H1 (cell line): ENCODE measurements around the gene IQCF6. TPM values are rescaled to one million over a fixed set of nuclear protein-coding genes. Genes with fewer than 3 reads are reported as not detected.

Source experiments
- CTCF ChIA-PET: fragments of 300-600 bp; sonication (Branson Sonifier 250); formaldehyde crosslinking; loops from one replicate; lab custom pipeline; 2021; ENCODE audit not compliant: partially characterized antibody; lab: Charles Lee
- POLR2A ChIA-PET: fragments of 300-600 bp; sonication (Branson Sonifier 250); formaldehyde crosslinking; loops from one replicate; lab custom pipeline; 2021; ENCODE audit warnings: inconsistent platforms; ENCODE audit not compliant: partially characterized antibody; lab: Charles Lee
- DNase-seq, 2 experiments: peaks; one replicate each; pipeline versions ENCODE4 v3.0.0 to v3.0.0-alpha.2; 2010 to 2022; ENCODE audit warnings: low spot score in 2 of 2, low read depth in 1 of 2, mixed read lengths in 1 of 2
- FAIRE-seq: peaks from 2 replicates; lab custom pipeline; 2011; peaks lifted over from hg19 to GRCh38; lab: Jason Lieb, UNC
- H2AFZ ChIP-seq: 2 replicates; pipeline ENCODE4 v1.8.1; 2012; ENCODE audit warnings: low read length, inconsistent platforms
- H2AK5ac ChIP-seq: 2 replicates; pipeline ENCODE4 v1.6.1; 2013; ENCODE audit warnings: low read depth, low read length
- H2BK120ac ChIP-seq: replicated peaks from 2 replicates; pipeline ENCODE3; 2013; ENCODE audit warnings: low read depth, low read length, inconsistent platforms
- H2BK12ac ChIP-seq: 2 replicates; pipeline ENCODE4 v1.6.1; 2013; ENCODE audit warnings: low read depth, low read length
- H2BK15ac ChIP-seq: 2 replicates; pipeline ENCODE4 v1.6.1; 2013; ENCODE audit warnings: low read length
- H2BK20ac ChIP-seq: 2 replicates; pipeline ENCODE4 v1.6.1; 2013; ENCODE audit warnings: low read length
- H2BK5ac ChIP-seq: 2 replicates; pipeline ENCODE4 v1.6.1; 2013; ENCODE audit warnings: low read depth, low read length
- H3K14ac ChIP-seq: 2 replicates; pipeline ENCODE4 v1.6.1; 2013; ENCODE audit warnings: inconsistent platforms; ENCODE audit not compliant: insufficient read length
- H3K18ac ChIP-seq: 2 replicates; pipeline ENCODE4 v1.6.1; 2013; ENCODE audit warnings: low read length; ENCODE audit errors: extremely low read depth
- H3K23ac ChIP-seq: 2 replicates; pipeline ENCODE4 v1.6.1; 2013; ENCODE audit warnings: inconsistent platforms; ENCODE audit not compliant: insufficient read length
- H3K23me2 ChIP-seq: 2 replicates; pipeline ENCODE4 v1.6.1; 2013; ENCODE audit warnings: low read depth, low read length
- H3K27ac ChIP-seq: 2 replicates; pipeline ENCODE4 v1.6.1; 2011; ENCODE audit warnings: low read depth, low read length, inconsistent platforms
- H3K27me3 ChIP-seq, 4 experiments: replicated peaks in 1 of 4; 1 replicate in 1 of 4; 2 replicates in 3 of 4; pipeline versions ENCODE4 v1.6.1 to v1.8.1; 2011 to 2013; ENCODE audit warnings: low read length in 3 of 4, mild to moderate bottlenecking in 3 of 4, inconsistent platforms in 2 of 4, mixed read lengths in 2 of 4, moderate library complexity in 1 of 4; ENCODE audit not compliant: control insufficient read depth in 3 of 4, insufficient read depth in 3 of 4; ENCODE audit errors: extremely low read depth in 1 of 4
- H3K36me3 ChIP-seq, 4 experiments: 2 replicates each; pipeline versions ENCODE4 v1.6.1 to v1.8.1; 2011 to 2013; ENCODE audit warnings: mild to moderate bottlenecking in 4 of 4, low read length in 3 of 4, moderate library complexity in 2 of 4, control low read depth in 1 of 4, inconsistent platforms in 1 of 4; ENCODE audit not compliant: insufficient read depth in 4 of 4, control insufficient read depth in 2 of 4
- H3K4ac ChIP-seq: replicated peaks from 2 replicates; pipeline ENCODE3; 2013; ENCODE audit warnings: low read length, low read depth, mixed read lengths, inconsistent platforms; ENCODE audit not compliant: insufficient read length
- H3K4me1 ChIP-seq, 4 experiments: replicated peaks in 1 of 4; 1 replicate in 1 of 4; 2 replicates in 3 of 4; pipeline versions ENCODE4 v1.6.1 to v1.8.1; 2011 to 2013; ENCODE audit warnings: low read length in 3 of 4, inconsistent platforms in 2 of 4, mixed read lengths in 1 of 4; ENCODE audit not compliant: insufficient read depth in 4 of 4, control insufficient read depth in 3 of 4
- H3K4me2 ChIP-seq, 2 experiments: 2 replicates each; pipeline versions ENCODE4 v1.6.1 to v1.8.1; 2011 to 2013; ENCODE audit warnings: low read depth in 2 of 2, low read length in 2 of 2, control low read depth in 1 of 2, inconsistent platforms in 1 of 2, mild to moderate bottlenecking in 1 of 2; ENCODE audit not compliant: insufficient read depth in 1 of 2
- H3K4me3 ChIP-seq, 4 experiments: fragments of 200-600, 300-600 bp in 1 of 4; sonication (generic), shearing (Covaris generic), sonication (Bioruptor Twin) in 1 of 4; 2 replicates each; pipeline versions ENCODE4 v1.5.1 to v1.8.1; 2011 to 2016; ENCODE audit warnings: low read length in 4 of 4, low read depth in 3 of 4, control low read depth in 2 of 4, inconsistent platforms in 2 of 4, mild to moderate bottlenecking in 2 of 4, mixed read lengths in 1 of 4, moderate library complexity in 1 of 4; ENCODE audit not compliant: insufficient read depth in 2 of 4; ENCODE audit errors: extremely low read depth in 1 of 4
- H3K56ac ChIP-seq: replicated peaks from 2 replicates; pipeline ENCODE3; 2013; ENCODE audit warnings: low read depth, mild to moderate bottlenecking, mixed read lengths, low read length, inconsistent platforms; ENCODE audit not compliant: insufficient read length
- H3K79me1 ChIP-seq: 2 replicates; pipeline ENCODE4 v1.6.1; 2013; ENCODE audit warnings: low read depth, low read length, control low read depth
- H3K79me2 ChIP-seq, 2 experiments: 2 replicates each; pipeline versions ENCODE4 v1.6.1 to v1.8.1; 2012 to 2013; ENCODE audit warnings: low read length in 2 of 2, mild to moderate bottlenecking in 2 of 2, inconsistent platforms in 1 of 2; ENCODE audit not compliant: insufficient read depth in 2 of 2, control insufficient read depth in 1 of 2
- H3K9ac ChIP-seq, 4 experiments: replicated peaks in 1 of 4; 1 replicate in 1 of 4; 2 replicates in 3 of 4; pipeline versions ENCODE4 v1.6.1 to v1.8.1; 2011 to 2013; ENCODE audit warnings: low read depth in 3 of 4, low read length in 3 of 4, control low read depth in 2 of 4, mild to moderate bottlenecking in 2 of 4, moderate library complexity in 2 of 4, inconsistent platforms in 1 of 4; ENCODE audit errors: extremely low read depth in 1 of 4
- H3K9me3 ChIP-seq, 2 experiments: 2 replicates each; pipeline versions ENCODE4 v1.6.1 to v1.8.1; 2012 to 2013; ENCODE audit warnings: mild to moderate bottlenecking in 2 of 2, moderate library complexity in 2 of 2, control low read depth in 1 of 2, inconsistent platforms in 1 of 2, low read depth in 1 of 2, low read length in 1 of 2, mixed read lengths in 1 of 2; ENCODE audit not compliant: insufficient read depth in 2 of 2
- H4K20me1 ChIP-seq, 2 experiments: replicated peaks in 1 of 2; 2 replicates each; pipeline versions ENCODE3 to v1.8.1; 2011 to 2013; ENCODE audit warnings: inconsistent platforms in 2 of 2, low read length in 2 of 2, mild to moderate bottlenecking in 1 of 2; ENCODE audit not compliant: insufficient read depth in 2 of 2, control insufficient read depth in 1 of 2
- H4K5ac ChIP-seq: 2 replicates; pipeline ENCODE4 v1.6.1; 2013; ENCODE audit warnings: low read length, low read depth, mixed read lengths, inconsistent platforms; ENCODE audit not compliant: insufficient read length
- H4K8ac ChIP-seq: 2 replicates; pipeline ENCODE4 v1.8.0; 2013; ENCODE audit warnings: mild to moderate bottlenecking, moderate library complexity, low read length, inconsistent platforms; ENCODE audit not compliant: insufficient read depth; ENCODE audit errors: extremely low read depth
- H4K91ac ChIP-seq: replicated peaks from 2 replicates; pipeline ENCODE3; 2013; ENCODE audit warnings: low read length, mixed read lengths, inconsistent platforms; ENCODE audit not compliant: insufficient read length
- FOSL1 ChIP-seq: IDR thresholded peaks from 2 replicates; pipeline ENCODE4 v1.6.1; 2011; ENCODE audit warnings: mild to moderate bottlenecking, low read depth, low read length, moderate library complexity; ENCODE audit not compliant: insufficient read depth
- PHF8 ChIP-seq: fragments of 200-600 bp; sonication (generic); conservative IDR thresholded peaks from 2 replicates; pipeline ENCODE4 v1.7.1; 2012; ENCODE audit warnings: low read depth, mild to moderate bottlenecking, inconsistent platforms, low read length, moderate library complexity
- POLR2A ChIP-seq, 2 experiments: IDR thresholded peaks; 1 replicate in 1 of 2; 2 replicates in 1 of 2; pipeline ENCODE4 v1.6.1; 2011; ENCODE audit warnings: low read depth in 2 of 2, low read length in 2 of 2, mild to moderate bottlenecking in 2 of 2; ENCODE audit errors: control extremely low read depth in 1 of 2
- POLR2AphosphoS5 ChIP-seq: IDR thresholded peaks from 2 replicates; pipeline ENCODE4 v1.6.1; 2011; ENCODE audit warnings: low read depth, low read length
- SIN3A ChIP-seq, 2 experiments: IDR thresholded peaks in 1 of 2; conservative IDR thresholded peaks in 1 of 2; 2 replicates each; pipeline ENCODE4 v1.6.1; 2011 to 2012; ENCODE audit warnings: low read length in 2 of 2, improper control_type of control experiment in 1 of 2, low read depth in 1 of 2, mild to moderate bottlenecking in 1 of 2
- SUZ12 ChIP-seq: fragments of 200-600 bp; sonication (generic); IDR thresholded peaks from 2 replicates; pipeline ENCODE4 v1.6.1; 2012; ENCODE audit warnings: mild to moderate bottlenecking, inconsistent platforms, low read length, moderate library complexity, mixed read lengths
- TAF1 ChIP-seq: IDR thresholded peaks from 2 replicates; pipeline ENCODE4 v1.6.1; 2011; ENCODE audit warnings: mild to moderate bottlenecking, low read depth, low read length
- WGBS, 2 experiments: shearing (Covaris generic) in 1 of 2; methylation state at CpG; one replicate each; pipeline versions ENCODE4 v1.1.6 to v1.1.7; 2013 to 2015; ENCODE audit warnings: low lambda C conversion rate in 2 of 2, mixed read lengths in 2 of 2, inconsistent platforms in 1 of 2, low coverage in 1 of 2, missing lambda C conversion rate in 1 of 2; ENCODE audit not compliant: insufficient replicate concordance in 2 of 2, insufficient coverage in 1 of 2, insufficient read length in 1 of 2; ENCODE audit errors: extremely low coverage in 1 of 2, missing lambda C conversion rate in 1 of 2; 5-methylcytosine and 5-hydroxymethylcytosine counted together
- polyA plus RNA-seq, 7 experiments: library from polyadenylated mRNA; depleted of rRNA in 3 of 7; stranded (reverse) in 5 of 7; unstranded in 2 of 7; fragments of >200 nt in 5 of 7; fragments of 200-250 nt in 2 of 7; gene quantifications; 1 replicate in 5 of 7; 2 replicates in 1 of 7; 4 replicates in 1 of 7; pipeline versions ENCODE4 v1.2.1 to v1.2.3, GENCODE V29; 2011 to 2013; ENCODE audit warnings: missing spikeins in 2 of 7, mixed read lengths in 2 of 7
- total RNA-seq: library from RNA; stranded (reverse); fragmentation: NEBNext Ultra II Directional; extraction: Animal tissue kit (Norgen Biotek cat#: 25700); gene quantifications from 2 replicates; pipeline ENCODE4 v1.2.1, GENCODE V29; 2021
- TF ChIP-seq, protein P1 (sequence below): IDR thresholded peaks from 2 replicates; pipeline ENCODE4 v1.6.1; 2011; ENCODE audit warnings: low read depth, mild to moderate bottlenecking, low read length; ENCODE audit not compliant: insufficient read depth

IQCF6 gene
- total and polyA plus RNA-seq, 2 of the 8 experiments (the other 6 are each of a cell fraction or from before 2014, with no cell fraction given) = not detected

DNA sequence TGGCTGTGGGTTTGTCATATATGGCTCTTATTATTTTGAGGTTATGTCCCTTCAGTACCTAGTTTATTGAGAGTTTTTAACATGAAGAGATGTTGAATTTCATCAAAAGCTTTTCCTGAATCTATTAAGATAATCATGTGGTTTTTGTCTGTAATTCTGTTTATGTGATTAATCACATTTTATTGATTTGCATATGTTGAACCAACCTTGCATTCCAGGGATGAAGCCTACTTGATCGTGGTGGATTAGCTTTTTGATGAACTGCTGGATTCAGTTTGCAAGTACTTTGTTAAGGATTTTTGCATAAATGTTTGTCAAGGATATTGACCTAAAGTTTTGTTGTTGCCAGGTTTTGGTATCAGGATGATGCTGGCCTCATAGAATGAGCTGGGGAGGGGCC lies 49.3 kb upstream of the IQCF6 start:
- ChIA-PET POLR2A (interaction anchor here (1.1 kb wide), 1 partner anchor 8 kb away, joined by 4 read pairs; no protein-coding TSS in a partner anchor), CTCF (interaction anchor here (0.9 to 1.4 kb wide), 3 partner anchors 9 to 109 kb away, joined by 3 to 12 read pairs (median 4); no protein-coding TSS in a partner anchor)
- Histone ChIP-seq H3K4me2 (no peak overlapping the region), H3K27me3 (no peaks in the 10 kb centered on the region; a peak in 1 of 7 replicates), H3K79me1 (no peaks in the 10 kb centered on the region), H3K79me2 (no peaks in the 10 kb centered on the region), H4K8ac (no peak overlapping the region), H2BK120ac (no peak overlapping the region), H2BK15ac (no peak overlapping the region), H4K5ac (no peak overlapping the region), H3K9ac (no peak overlapping the region), H4K20me1 (no peaks in the 10 kb centered on the region), H3K4me1 (no peaks in the 10 kb centered on the region), H3K23me2 (no peaks in the 10 kb centered on the region), H2BK20ac (no peak overlapping the region), H3K9me3 (peaks cover 3 to 4% of the 10 kb centered on the region in 2 experiments; a peak in 3 of 4 replicates), H3K4me3 (no peak overlapping the region), H2BK5ac (no peak overlapping the region), H3K4ac (no peak overlapping the region), H3K36me3 (no peaks in the 10 kb centered on the region), H3K23ac (no peak overlapping the region), H2BK12ac (no peak overlapping the region), H3K56ac (no peak overlapping the region), H4K91ac (no peak overlapping the region), H2AFZ (no peak overlapping the region), H3K27ac (no peak overlapping the region), H3K18ac (no peak overlapping the region), H3K14ac (no peak overlapping the region), H2AK5ac (no peak overlapping the region)
- TF ChIP-seq SIN3A (conservative IDR thresholded peaks at IDR 0.05 in 1 of 2, IDR thresholded peaks at IDR 0.05 in 1 of 2; ENCODE audit: low read depth in 1 of 2, low read length in 2 of 2) (no peak), PHF8 (no peak), TAF1 (no peak), POLR2AphosphoS5 (no peak), POLR2A (IDR thresholded peaks at IDR 0.05; ENCODE audit: control extremely low read depth in 1 of 2, low read depth in 2 of 2, low read length in 2 of 2) (no peak), FOSL1 (no peak), SUZ12 (no peak)
- TF ChIP-seq, protein P1, sequence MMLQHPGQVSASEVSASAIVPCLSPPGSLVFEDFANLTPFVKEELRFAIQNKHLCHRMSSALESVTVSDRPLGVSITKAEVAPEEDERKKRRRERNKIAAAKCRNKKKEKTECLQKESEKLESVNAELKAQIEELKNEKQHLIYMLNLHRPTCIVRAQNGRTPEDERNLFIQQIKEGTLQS = no peak
- FAIRE-seq = no peak
- WGBS, 2 experiments = 94% methylated on average over 1 of the region's 1 CpG; no CpG with 5 or more reads in 1 of the 2 experiments
- DNase-seq = no peak
